ENCODE measurements around the gene CRB1.

Gene CRB1

GRCh38 chr1:197269053-197269452 lies 1.0 kb downstream of the CRB1 start:
- no peak for DNase-seq (ENCODE audit: low read depth)
- no peak for TF ChIP-seq CTCF (conservative IDR thresholded peaks at IDR 0.05; ENCODE audit: low read depth, low read length)
- H3K4me3 ChIP-seq (ENCODE audit: low read length): no peak overlapping the region

- no peak for TF ChIP-seq CTCF (conservative IDR thresholded peaks at IDR 0.05; ENCODE audit: low read depth, low read length)
- no peak for DNase-seq (ENCODE audit: low read depth)
- no peak overlapping the region for H3K4me3 ChIP-seq (ENCODE audit: low read length)
These were observed 4.7 kb downstream of the CRB1 start for GRCh38 chr1:197272791-197273190.

- DNase-seq (ENCODE audit: low read depth): no peak
- no peak for TF ChIP-seq CTCF (conservative IDR thresholded peaks at IDR 0.05; ENCODE audit: low read depth, low read length)
- H3K4me3 ChIP-seq (ENCODE audit: low read length): no peak overlapping the region
These were observed 9.1 kb downstream of the CRB1 start for GRCh38 chr1:197277166-197277565.

DNA sequence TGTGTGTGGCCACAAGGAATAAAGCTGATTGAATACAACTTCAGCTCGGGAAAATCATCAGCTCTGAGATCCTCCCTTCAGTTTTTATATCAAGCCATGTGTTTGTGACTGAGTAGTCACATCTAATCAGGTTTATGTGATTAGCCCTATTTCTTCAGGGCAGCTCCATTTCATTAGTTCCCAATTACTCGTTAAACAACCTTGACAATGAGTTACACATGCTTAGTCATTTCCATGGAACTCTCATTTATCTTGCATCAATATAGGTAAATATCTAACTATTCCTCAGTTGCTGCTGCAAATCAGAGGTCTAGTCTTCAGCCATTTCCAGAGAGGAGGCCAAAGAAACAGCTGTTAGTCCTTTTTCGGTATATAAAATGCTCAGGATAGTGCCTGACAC lies 16.3 kb downstream of the CRB1 start:
- no peak for TF ChIP-seq CTCF (conservative IDR thresholded peaks at IDR 0.05; ENCODE audit: low read depth, low read length)
- H3K4me3 ChIP-seq (ENCODE audit: low read length): no peak overlapping the region
- no peak for DNase-seq (ENCODE audit: low read depth)

- TF ChIP-seq CTCF (conservative IDR thresholded peaks at IDR 0.05; ENCODE audit: low read depth, low read length): no peak
- no peak overlapping the region for H3K4me3 ChIP-seq (ENCODE audit: low read length)
- no peak for DNase-seq (ENCODE audit: low read depth)
These were observed 16.9 kb downstream of the CRB1 start for GRCh38 chr1:197284966-197285365.

DNA sequence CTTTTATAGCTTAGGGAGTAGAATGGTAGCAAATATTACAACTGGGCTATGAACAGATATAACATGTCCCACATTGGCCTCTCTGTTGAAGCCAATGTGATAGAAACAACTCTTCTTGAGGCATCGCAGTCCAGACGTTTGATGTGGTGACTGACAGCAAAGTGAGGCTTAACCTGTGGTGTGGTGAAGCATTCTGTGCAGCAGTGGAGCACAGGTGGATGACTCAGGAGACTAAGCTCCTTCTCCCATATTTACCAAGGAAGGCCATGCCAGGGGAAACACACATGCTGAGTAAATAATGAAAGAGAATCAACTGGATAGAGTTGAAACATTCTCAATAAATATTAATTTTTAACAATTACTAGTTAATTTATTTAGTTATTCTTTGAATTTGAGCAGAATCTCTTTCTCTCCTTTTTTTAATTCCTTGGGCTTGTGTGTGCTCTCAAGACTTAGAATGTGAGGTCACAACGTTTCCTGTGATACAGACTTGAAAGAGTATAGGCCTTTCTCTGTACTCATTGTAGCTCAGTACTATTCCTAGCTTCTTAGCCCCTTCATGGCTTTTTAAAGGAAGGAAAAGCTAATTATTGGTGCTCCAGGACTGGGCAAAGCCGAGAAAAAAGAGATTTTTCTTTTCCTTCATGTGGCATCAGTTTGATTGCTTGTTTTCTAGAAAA lies 17.6 kb downstream of the CRB1 start:
- no peak overlapping the region for H3K4me3 ChIP-seq (ENCODE audit: low read length)
- no peak for TF ChIP-seq CTCF (conservative IDR thresholded peaks at IDR 0.05; ENCODE audit: low read depth, low read length)
- no peak for DNase-seq (ENCODE audit: low read depth)

DNA sequence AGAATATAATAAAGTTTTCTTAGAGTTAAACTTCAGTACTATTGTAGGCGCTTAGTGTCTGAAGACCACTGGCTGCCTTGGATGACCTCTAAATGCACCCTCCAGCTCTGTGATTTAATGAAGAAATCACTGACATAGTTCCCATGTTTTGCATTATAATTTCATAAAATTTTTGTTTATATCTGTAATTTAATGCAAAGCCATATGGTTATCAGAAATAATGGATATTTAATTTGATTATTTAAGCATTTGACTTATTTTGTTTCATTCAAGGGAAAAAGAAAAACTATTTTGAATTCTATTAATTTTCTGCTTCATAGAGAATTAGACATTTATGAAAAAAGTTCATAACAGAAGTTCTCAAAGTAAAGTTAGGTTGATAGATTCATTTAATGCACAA lies 18.6 kb downstream of the CRB1 start:
- no peak for TF ChIP-seq CTCF (conservative IDR thresholded peaks at IDR 0.05; ENCODE audit: low read depth, low read length)
- no peak overlapping the region for H3K4me3 ChIP-seq (ENCODE audit: low read length)
- DNase-seq (ENCODE audit: low read depth): no peak
